GM21515 (cell line): Measurements from ENCODE around the gene PFDN6.
"Not testable (repeated sequence)": the region's sequence is repeated elsewhere in the genome, so short reads cannot be mapped to it uniquely, and the experiment has no call there.

Source experiments
- ATAC-seq: cut with Tn5 transposase; IDR thresholded peaks from one replicate; pipeline ENCODE4 v1.9.1; 2021; ENCODE audit not compliant: unreplicated experiment

The PFDN6 gene

GRCh38 chr6:33288921-33289783 lies at the start of gene PFDN6, which contains the start of gene WDR46:
Gene PFDN6 (plus strand): TSS chr6:33289601. CDS start chr6:33289857, 256 bp downstream.
Gene WDR46 (minus strand): TSS chr6:33289239. CDS start chr6:33289170, 69 bp downstream.
- peak; percentile 72 for ATAC-seq

- ATAC-seq: no peak
Observed at GRCh38 chr6:33241968-33242367, 47.4 kb upstream of the PFDN6 start.

GRCh38 chr6:33243476-33243875 lies 45.9 kb upstream of the PFDN6 start:
- ATAC-seq: no peak

- peak; percentile 33 for ATAC-seq
Observed at GRCh38 chr6:33247977-33248642, 41.3 kb upstream of the PFDN6 start.

- ATAC-seq: peak; percentile 9
Observed at GRCh38 chr6:33248643-33248931, 40.8 kb upstream of the PFDN6 start.

GRCh38 chr6:33248932-33249731 lies 40.3 kb upstream of the PFDN6 start:
- peak; percentile 80 for ATAC-seq

GRCh38 chr6:33249732-33250630 lies 39.4 kb upstream of the PFDN6 start:
- peak; percentile 0 for ATAC-seq

- ATAC-seq: no peak
Observed at GRCh38 chr6:33250731-33251130, 38.7 kb upstream of the PFDN6 start.

GRCh38 chr6:33251395-33252012 lies 37.9 kb upstream of the PFDN6 start:
- ATAC-seq: no peak

- ATAC-seq: no peak
Observed at GRCh38 chr6:33252759-33253158, 36.6 kb upstream of the PFDN6 start.

GRCh38 chr6:33254591-33254990 lies 34.8 kb upstream of the PFDN6 start:
- ATAC-seq: no peak

- no peak for ATAC-seq
Observed at GRCh38 chr6:33259032-33259431, 30.4 kb upstream of the PFDN6 start.

GRCh38 chr6:33262490-33262889 lies 26.9 kb upstream of the PFDN6 start:
- not testable (repeated sequence) for ATAC-seq

GRCh38 chr6:33264015-33264414 lies 25.4 kb upstream of the PFDN6 start:
- no peak for ATAC-seq

GRCh38 chr6:33271117-33271467 lies 18.3 kb upstream of the PFDN6 start:
- ATAC-seq: no peak

GRCh38 chr6:33271468-33272274 lies 17.7 kb upstream of the PFDN6 start, which contains the start of the genes RPS18 and VPS52:
Gene RPS18 (plus strand): TSS chr6:33272075. CDS start chr6:33272120, 45 bp downstream.
Gene VPS52 (minus strand): TSS chr6:33271876. CDS start chr6:33271675, 201 bp downstream.
- peak; percentile 70 for ATAC-seq

GRCh38 chr6:33272275-33273128 lies 16.9 kb upstream of the PFDN6 start:
- ATAC-seq: no peak
